Hepatocyte (in vitro differentiated cells): ENCODE measurements around the gene F2RL3. TPM values are rescaled to one million over a fixed set of nuclear protein-coding genes. Genes with fewer than 3 reads are reported as not detected.

Experiments
- DNase-seq: peaks from one replicate; pipeline ENCODE4 v3.0.0-alpha.2; 2016; ENCODE audit warnings: low spot score
- H2AFZ ChIP-seq: fragments of 200-600 bp; sonication (generic); 2 replicates; pipeline ENCODE4 v1.6.0; 2016; ENCODE audit warnings: antibody characterized with exemption, mild to moderate bottlenecking
- H3K27ac ChIP-seq: fragments of 200-600 bp; sonication (generic); 2 replicates; pipeline ENCODE4 v1.5.1; 2016; ENCODE audit warnings: mild to moderate bottlenecking
- H3K27me3 ChIP-seq: fragments of 200-600 bp; sonication (generic); 2 replicates; pipeline ENCODE4 v1.6.1; 2016
- H3K36me3 ChIP-seq: fragments of 200-600 bp; sonication (generic); replicated peaks from 2 replicates; pipeline ENCODE4 v1.5.1; 2016; ENCODE audit warnings: low read depth; ENCODE audit not compliant: insufficient read depth
- H3K4me1 ChIP-seq: fragments of 200-600 bp; sonication (generic); 2 replicates; pipeline ENCODE4 v1.5.1; 2016; ENCODE audit warnings: mild to moderate bottlenecking, moderate library complexity; ENCODE audit not compliant: insufficient read depth
- H3K4me2 ChIP-seq: fragments of 200-600 bp; sonication (generic); 2 replicates; pipeline ENCODE4 v1.6.0; 2016
- H3K4me3 ChIP-seq: fragments of 200-600 bp; sonication (generic); 2 replicates; pipeline ENCODE4 v1.5.1; 2016; ENCODE audit warnings: mild to moderate bottlenecking
- H3K79me2 ChIP-seq: fragments of 200-600 bp; sonication (generic); 2 replicates; pipeline ENCODE4 v1.6.0; 2017; ENCODE audit warnings: mild to moderate bottlenecking
- H3K9me2 ChIP-seq: fragments of 200-600 bp; sonication (generic); replicated peaks from 2 replicates; pipeline ENCODE4 v1.6.0; 2017; ENCODE audit warnings: mild to moderate bottlenecking; ENCODE audit not compliant: insufficient read depth
- H3K9me3 ChIP-seq: fragments of 200-600 bp; sonication (generic); 2 replicates; pipeline ENCODE4 v1.5.1; 2016; ENCODE audit warnings: low read depth, mild to moderate bottlenecking
- H4K20me1 ChIP-seq: fragments of 200-600 bp; sonication (generic); 2 replicates; pipeline ENCODE4 v1.6.0; 2016; ENCODE audit warnings: mild to moderate bottlenecking; ENCODE audit not compliant: insufficient read depth, poor library complexity, severe bottlenecking
- CTCF ChIP-seq: fragments of 200-600 bp; sonication (generic); IDR thresholded peaks from 2 replicates; pipeline ENCODE4 v1.5.1; 2016; ENCODE audit warnings: antibody characterized with exemption, mild to moderate bottlenecking; ENCODE audit not compliant: poor library complexity
- EZH2 ChIP-seq: fragments of 200-600 bp; sonication (generic); IDR thresholded peaks from 2 replicates; pipeline ENCODE4 v1.6.1; 2016; ENCODE audit warnings: antibody characterized with exemption, mild to moderate bottlenecking, borderline replicate concordance
- EZH2phosphoT487 ChIP-seq: fragments of 200-600 bp; sonication (generic); IDR thresholded peaks from one replicate; pipeline ENCODE4 v1.6.1; 2018; ENCODE audit warnings: antibody characterized with exemption, mild to moderate bottlenecking, low read depth, moderate library complexity; ENCODE audit not compliant: unreplicated experiment, severe bottlenecking
- WGBS: methylation state at CpG from one replicate; pipeline ENCODE4 v1.1.6; 2016; ENCODE audit warnings: low lambda C conversion rate; ENCODE audit errors: missing lambda C conversion rate; 5-methylcytosine and 5-hydroxymethylcytosine counted together
- polyA plus RNA-seq: library from polyadenylated mRNA; unstranded; fragments of >200 nt; fragmentation: Nextera tagmentation; extraction: Ambion mirVana; gene quantifications from 2 replicates; pipeline ENCODE4 v1.2.1, GENCODE V29; 2016
- total RNA-seq: library from RNA; depleted of rRNA; stranded (reverse); fragments of >200 nt; gene quantifications from 2 replicates; pipeline ENCODE4 v1.2.3, GENCODE V29; 2014

The F2RL3 gene
- 0.12 and 0.13 TPM in 2 replicates for total RNA-seq
- 0.08 and 0.57 TPM in 2 replicates for polyA plus RNA-seq

GRCh38 chr19:16888629-16889365, at the start of gene F2RL3:
Gene F2RL3, plus strand, starts transcription at chr19:16888999. Its CDS starts 191 bp downstream, at chr19:16889190.
- TF ChIP-seq EZH2 (no peak), EZH2phosphoT487 (no peak), CTCF (no peak)
- Histone ChIP-seq H3K9me3 (no peaks in the 10 kb centered on the region), H4K20me1 (no peaks in the 10 kb centered on the region), H3K79me2 (no peaks in the 10 kb centered on the region), H3K4me2 (no peak within 1 kb of the TSS), H3K4me1 (no peaks in the 10 kb centered on the region), H3K27ac (no peak within 1 kb of the TSS), H2AFZ (no peak within 1 kb of the TSS), H3K27me3 (no peaks in the 10 kb centered on the region), H3K4me3 (no peak within 1 kb of the TSS), H3K9me2 (no peaks in the 10 kb centered on the region), H3K36me3 (no peaks in the 10 kb centered on the region)
- DNase-seq: no peak
- 59% methylated on average over 31 of the region's 31 CpGs for WGBS

- no peaks in the 10 kb centered on the region for H3K9me3 ChIP-seq
- no peak for DNase-seq
- H3K36me3 ChIP-seq: no peaks in the 10 kb centered on the region
- no peaks in the 10 kb centered on the region for H3K4me1 ChIP-seq
- H2AFZ ChIP-seq: no peak overlapping the region
- no peaks in the 10 kb centered on the region for H3K9me2 ChIP-seq
- H4K20me1 ChIP-seq: no peaks in the 10 kb centered on the region
- H3K4me3 ChIP-seq: no peak overlapping the region
- H3K4me2 ChIP-seq: no peak overlapping the region
- no peak overlapping the region for H3K27ac ChIP-seq
- WGBS: 90% methylated on average over 15 of the region's 15 CpGs
- no peaks in the 10 kb centered on the region for H3K79me2 ChIP-seq
- TF ChIP-seq EZH2: no peak
- H3K27me3 ChIP-seq: no peaks in the 10 kb centered on the region
Measured at GRCh38 chr19:16841391-16841926, 47.3 kb upstream of the F2RL3 start.

- no peak overlapping the region for H3K27ac ChIP-seq
- H3K79me2 ChIP-seq: no peaks in the 10 kb centered on the region
- WGBS: 94% methylated on average over 16 of the region's 16 CpGs
- TF ChIP-seq EZH2: no peak
- no peak for TF ChIP-seq EZH2phosphoT487
- no peak for TF ChIP-seq CTCF
- H3K4me3 ChIP-seq: no peak overlapping the region
- no peaks in the 10 kb centered on the region for H3K4me1 ChIP-seq
- no peaks in the 10 kb centered on the region for H3K9me2 ChIP-seq
- no peaks in the 10 kb centered on the region for H4K20me1 ChIP-seq
- H3K4me2 ChIP-seq: no peak overlapping the region
- no peak overlapping the region for H2AFZ ChIP-seq
- no peaks in the 10 kb centered on the region for H3K27me3 ChIP-seq
- no peaks in the 10 kb centered on the region for H3K9me3 ChIP-seq
- H3K36me3 ChIP-seq: no peaks in the 10 kb centered on the region
- no peak for DNase-seq
Measured at GRCh38 chr19:16846901-16847300, 41.9 kb upstream of the F2RL3 start.

- Histone ChIP-seq H3K4me3 (no peak overlapping the region), H3K27ac (no peak overlapping the region), H3K9me2 (no peaks in the 10 kb centered on the region), H2AFZ (no peak overlapping the region), H3K9me3 (no peaks in the 10 kb centered on the region), H3K27me3 (no peaks in the 10 kb centered on the region), H3K36me3 (no peaks in the 10 kb centered on the region), H3K79me2 (no peaks in the 10 kb centered on the region), H3K4me2 (no peak overlapping the region), H3K4me1 (no peaks in the 10 kb centered on the region), H4K20me1 (no peaks in the 10 kb centered on the region)
- TF ChIP-seq EZH2phosphoT487 (no peak), CTCF (no peak), EZH2 (no peak)
- no peak for DNase-seq
- WGBS: 100% methylated on average over 6 of the region's 6 CpGs
Measured at GRCh38 chr19:16847430-16847829, 41.4 kb upstream of the F2RL3 start.
